Mesenteric fat pad (tissue), 1 donor: Measurements from ENCODE around the gene SEC61A1. TPM values are rescaled to one million over a fixed set of nuclear protein-coding genes. Genes with fewer than 3 reads are reported as not detected.

ENCODE experiments used
- DNase-seq: peaks from one replicate; pipeline ENCODE4 v3.0.0-alpha.2; 2020; ENCODE audit warnings: low spot score
- total RNA-seq: library from RNA; stranded (reverse); fragmentation: NEBNext Ultra II Directional; extraction: Animal tissue kit (Norgen Biotek cat#: 25700); gene quantifications from one replicate; pipeline ENCODE4 v1.2.1, GENCODE V29; 2021
- donor health status: DM: yes; HTN: yes; CAD: no.

SEC61A1 gene
- total RNA-seq, 1 donor from 2014 or later = 226 TPM

GRCh38 chr3:128056258-128056657 is 4.0 kb downstream of the SEC61A1 start:
- no peak for DNase-seq

DNA sequence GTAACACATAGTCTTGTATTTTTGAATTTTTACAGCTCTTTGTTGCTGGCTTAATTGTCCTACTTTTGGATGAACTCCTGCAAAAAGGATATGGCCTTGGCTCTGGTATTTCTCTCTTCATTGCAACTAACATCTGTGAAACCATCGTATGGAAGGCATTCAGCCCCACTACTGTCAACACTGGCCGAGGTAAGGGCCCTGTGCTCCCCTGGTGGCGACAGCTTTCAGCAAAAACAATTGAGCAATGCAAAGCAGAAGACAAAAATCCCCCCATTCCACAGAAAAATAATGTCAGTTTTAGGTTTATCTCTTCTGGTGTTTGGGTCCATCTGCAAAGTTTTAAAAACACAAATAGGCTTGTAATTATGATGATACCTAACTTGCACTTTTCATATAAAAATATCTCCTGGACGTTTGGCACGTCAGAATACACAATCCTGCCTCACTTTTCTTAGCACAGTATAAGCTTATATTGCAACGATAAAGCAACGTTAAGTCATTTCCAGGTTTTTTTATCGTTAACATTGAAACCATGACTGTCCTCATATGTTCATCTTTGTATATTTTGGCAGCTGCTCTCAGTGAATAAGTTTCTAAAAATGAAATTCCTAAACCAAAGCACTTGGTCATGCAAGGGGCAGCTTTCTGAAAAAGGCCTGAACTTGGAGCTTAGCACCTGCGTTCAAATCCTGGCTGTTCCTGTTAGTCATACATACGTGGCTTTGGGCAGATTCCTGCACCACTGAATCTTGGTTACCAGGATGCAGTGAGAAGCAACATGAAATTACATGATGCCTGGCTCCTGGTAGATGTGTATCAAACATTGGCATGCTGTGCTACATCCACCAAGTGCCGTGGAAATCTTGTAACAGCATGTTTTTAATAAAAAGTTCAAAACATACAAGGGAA is 8.5 kb downstream of the SEC61A1 start:
- no peak for DNase-seq

- no peak for DNase-seq
These were observed 10.0 kb downstream of the SEC61A1 start for GRCh38 chr3:128062033-128062745.

DNA sequence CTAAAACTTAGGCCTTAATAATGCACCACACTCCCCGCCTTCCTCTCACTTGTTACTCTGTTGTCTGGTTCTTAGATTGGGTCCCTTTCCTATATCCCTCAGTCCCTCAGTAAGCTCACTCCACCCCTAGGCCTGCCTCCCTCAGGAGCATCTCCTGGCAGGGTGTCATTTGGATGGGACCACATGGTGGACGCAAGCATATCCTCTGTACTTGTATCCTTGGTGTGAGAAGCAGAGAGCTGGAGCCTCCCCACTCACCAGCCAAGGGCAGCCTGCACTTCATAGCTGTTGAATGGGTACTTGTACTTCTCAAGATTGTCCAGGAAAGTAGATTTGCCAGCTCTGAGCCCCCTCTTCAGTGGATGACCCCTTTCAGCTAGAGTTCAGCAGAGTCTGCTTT is 11.6 kb downstream of the SEC61A1 start:
- DNase-seq = no peak

DNA sequence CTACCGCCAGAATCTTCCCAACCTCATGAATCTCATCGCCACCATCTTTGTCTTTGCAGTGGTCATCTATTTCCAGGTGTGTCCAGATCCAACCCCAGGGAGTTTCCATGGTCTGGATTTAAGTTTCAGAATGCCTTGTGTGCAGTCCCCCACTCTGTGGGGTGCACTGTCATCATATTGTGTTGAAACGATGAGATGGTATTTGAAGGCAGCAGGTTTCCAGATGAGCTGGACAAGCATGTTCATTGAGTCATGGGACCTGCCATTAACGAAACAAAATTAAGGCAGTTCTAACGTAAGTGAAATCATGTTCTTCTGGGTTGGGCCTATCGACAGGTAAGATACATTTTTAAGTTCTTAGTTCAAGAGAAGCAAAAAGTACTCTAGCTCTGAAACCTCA is 12.7 kb downstream of the SEC61A1 start:
- no peak for DNase-seq

DNA sequence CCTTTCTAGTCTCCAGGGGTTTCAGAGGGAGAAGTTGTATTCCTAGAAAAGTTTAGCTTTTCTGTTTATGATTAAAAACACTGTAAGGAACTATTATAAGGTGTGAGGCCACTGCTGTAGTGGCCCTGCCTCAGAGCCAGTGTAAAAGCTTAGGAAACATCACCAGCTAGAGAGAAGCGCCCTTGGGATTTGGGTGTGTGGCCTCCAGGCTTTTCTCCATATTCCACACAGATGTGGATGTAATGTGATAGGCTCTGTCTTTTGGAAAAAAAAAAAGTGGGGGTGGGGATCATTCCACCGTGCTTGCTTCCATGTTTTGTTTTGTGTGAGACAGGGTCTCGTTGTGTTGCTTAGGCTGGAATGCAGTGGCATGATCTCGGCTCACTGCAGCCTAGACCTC is 13.9 kb downstream of the SEC61A1 start:
- DNase-seq = no peak

GRCh38 chr3:128066676-128067075 is 14.4 kb downstream of the SEC61A1 start:
- no peak for DNase-seq

GRCh38 chr3:128067489-128067888 is 15.3 kb downstream of the SEC61A1 start:
- no peak for DNase-seq

- no peak for DNase-seq
These were observed 16.0 kb downstream of the SEC61A1 start for GRCh38 chr3:128068156-128068620.

DNA sequence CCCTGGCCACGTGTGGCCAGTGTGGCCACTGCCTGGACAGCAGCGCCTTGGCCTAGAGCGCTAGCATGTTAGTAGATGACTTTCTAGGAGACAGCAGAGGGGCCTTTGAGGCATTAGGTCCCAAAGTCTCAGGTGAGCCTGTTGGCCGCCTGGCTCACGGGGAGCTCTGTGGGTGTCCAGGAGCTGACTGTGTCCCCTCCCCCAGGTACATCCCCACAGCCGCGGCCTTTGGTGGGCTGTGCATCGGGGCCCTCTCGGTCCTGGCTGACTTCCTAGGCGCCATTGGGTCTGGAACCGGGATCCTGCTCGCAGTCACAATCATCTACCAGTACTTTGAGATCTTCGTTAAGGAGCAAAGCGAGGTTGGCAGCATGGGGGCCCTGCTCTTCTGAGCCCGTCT is 17.0 kb downstream of the SEC61A1 start:
- DNase-seq = no peak

GRCh38 chr3:128070898-128071591 is 18.8 kb downstream of the SEC61A1 start:
- DNase-seq = no peak

GRCh38 chr3:128071771-128072453 is 19.7 kb downstream of the SEC61A1 start:
- peak; percentile 86 for DNase-seq

- peak; percentile 84 for DNase-seq
These were observed 20.4 kb downstream of the SEC61A1 start for GRCh38 chr3:128072454-128073184.

GRCh38 chr3:128073185-128073725 is 21.0 kb downstream of the SEC61A1 start:
- DNase-seq = no peak

DNA sequence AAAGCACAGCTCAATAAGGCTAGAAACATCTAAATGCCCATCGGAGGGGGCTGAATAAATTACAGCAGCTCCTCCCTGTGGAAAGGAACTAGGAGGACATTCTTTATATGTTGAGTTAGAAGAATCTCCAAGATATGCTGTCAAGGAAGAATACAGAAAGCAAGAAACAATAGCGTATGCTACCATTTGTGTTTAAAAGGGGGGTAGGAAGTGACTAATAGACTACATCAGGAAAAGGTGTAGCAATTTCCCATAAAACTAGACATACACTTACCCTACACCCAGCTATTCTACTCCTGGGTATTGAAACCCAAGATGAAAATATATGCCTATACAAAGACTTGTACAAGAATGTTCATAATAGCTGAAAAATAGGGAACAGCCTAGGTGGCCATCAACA is 21.6 kb downstream of the SEC61A1 start:
- no peak for DNase-seq

DNA sequence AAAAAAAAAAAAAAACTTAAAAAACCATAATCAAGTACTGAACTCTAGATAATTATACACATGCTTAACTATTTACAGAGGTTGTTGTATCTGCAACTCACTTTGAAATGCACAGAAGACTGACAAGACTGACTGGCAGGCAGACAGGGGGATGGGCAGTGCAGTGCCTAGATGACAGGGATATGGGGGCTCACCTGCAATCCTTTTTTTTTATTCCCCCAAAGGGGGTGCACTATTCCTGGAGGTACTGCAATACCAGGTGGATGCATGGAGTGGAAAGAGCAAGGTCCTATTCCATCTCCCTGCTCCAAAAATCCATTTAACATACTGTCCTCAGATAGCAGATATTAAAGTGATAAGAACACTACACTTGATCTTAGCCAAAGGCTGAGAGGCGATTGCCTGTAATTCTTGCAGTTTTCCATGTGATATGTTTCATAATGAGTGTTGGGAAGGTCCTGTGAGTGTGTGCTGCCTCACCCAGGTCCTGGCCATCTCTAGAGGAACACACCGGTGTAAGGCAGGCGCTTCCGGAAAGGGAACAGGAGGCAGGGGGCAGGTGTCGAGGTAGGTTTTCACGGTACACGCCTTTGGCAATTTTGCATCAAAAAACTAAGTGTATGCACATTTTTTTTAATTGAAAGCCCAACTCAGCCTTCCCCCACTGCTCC is 22.7 kb downstream of the SEC61A1 start:
- no peak for DNase-seq

DNA sequence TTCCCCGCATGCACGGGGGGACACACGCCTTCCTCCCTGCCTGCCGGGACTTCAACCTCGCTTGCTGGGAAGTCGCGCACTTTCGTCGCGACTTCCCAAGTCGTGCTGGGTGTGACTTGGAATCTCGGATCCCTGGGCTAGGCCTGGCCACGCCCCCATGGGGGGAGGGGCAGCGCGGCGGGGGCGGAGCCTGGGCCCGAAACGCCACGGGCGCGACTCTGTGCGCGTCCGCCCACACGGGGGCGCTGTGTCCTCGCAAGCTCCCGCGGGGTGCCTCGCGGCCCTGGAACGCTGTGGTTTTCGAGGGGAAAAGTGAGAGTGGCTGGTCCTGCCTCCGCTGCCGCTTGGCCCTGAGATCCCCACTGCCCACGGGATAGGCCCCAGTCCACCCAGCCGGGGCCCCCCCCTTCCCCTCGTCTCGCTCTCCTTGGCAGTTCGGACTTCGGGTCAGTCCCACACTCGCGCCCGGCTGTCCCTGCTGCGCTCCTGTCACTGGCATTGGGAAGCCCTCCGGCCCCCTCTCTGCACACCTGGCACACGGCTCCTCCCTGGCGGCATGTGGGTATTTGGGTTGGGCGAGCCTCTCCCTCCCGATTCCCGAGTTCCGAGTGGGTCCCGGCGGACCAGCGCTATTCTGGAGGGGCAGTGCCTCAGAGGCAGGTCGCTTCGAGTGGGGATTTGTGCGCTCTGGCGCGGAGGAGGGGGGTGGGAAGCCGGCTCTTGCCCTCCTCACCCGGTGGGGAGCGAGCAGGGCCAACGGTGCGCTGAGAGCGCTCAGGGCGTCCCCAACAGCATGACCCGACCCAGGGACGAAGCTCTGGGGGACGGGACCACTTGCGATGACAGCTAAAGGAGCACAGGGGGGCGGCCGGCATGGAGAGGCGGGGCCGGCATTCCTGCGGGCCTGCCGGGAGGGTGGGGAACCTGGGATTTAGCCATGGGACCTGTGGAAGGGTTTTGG is 23.6 kb downstream of the SEC61A1 start:
- DNase-seq = peak; percentile 99

DNA sequence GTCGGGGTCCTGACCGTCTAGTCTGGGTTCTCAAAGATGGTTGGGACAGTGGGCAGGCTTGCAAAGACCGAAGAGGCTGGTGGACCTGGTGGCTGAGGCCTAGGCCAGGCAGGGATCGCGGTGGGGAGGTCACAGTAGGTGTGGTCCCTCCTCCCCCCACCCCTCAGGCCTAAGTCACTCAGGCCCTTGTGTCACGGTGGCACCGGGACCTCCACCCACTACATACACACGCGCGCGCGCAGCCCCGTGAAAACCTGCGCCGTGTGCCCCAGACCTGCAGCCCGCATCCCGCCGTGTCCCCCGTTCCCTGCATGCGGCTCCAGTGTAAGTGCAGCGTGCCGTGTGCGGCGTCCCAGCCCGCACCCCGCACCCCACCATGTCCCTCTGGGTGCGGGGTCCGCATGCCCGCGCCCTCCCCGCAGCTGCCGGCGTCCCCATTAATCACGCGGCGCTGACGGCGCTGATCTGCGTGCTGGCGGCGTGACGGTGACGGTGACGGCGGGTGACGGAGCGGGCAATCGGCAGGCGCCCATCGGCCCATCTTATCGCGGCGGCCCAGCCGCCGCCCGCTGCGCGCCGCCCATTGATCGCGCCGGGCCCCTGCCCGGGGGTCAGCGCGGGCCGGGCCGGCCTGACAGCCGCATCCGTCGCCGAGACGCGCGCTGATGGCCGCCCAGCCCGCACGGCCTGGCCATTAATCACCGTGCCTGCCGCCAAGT is 24.4 kb downstream of the SEC61A1 start:
- DNase-seq = peak; percentile 89
